ENCODE data around the gene RBM39. TPM values are rescaled to one million over a fixed set of nuclear protein-coding genes. Genes with fewer than 3 reads are reported as not detected.

RBM39 gene
- total and polyA plus RNA-seq, 10 of the 15 experiments (the other 5 are each of a cell fraction or from before 2014, with no cell fraction given): 135 to 280 (median 217) TPM

DNA sequence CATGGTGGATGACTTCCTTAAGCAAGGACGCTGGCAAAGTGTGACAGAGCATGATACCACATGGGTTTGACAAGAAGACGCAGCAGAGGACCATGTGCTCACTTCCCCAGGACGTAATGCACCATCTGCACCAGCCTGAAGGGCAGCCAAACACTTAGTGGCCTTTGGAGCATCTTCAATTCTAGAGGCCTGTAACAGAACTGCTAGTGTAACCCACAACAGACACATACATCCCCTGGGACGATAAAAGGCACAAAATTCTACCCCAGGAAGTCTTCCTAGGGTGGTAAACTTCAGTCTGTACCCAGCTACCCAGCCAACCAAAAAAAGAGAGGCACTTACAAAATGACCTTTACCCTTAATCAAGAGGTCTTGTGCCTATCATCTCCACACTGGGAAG lies 68.2 kb downstream of the RBM39 start (continued):
- no peak for TF ChIP-seq CHD1 (IDR thresholded peaks at IDR 0.05; ENCODE audit: low read depth, low read length)
- TF ChIP-seq, protein P1, sequence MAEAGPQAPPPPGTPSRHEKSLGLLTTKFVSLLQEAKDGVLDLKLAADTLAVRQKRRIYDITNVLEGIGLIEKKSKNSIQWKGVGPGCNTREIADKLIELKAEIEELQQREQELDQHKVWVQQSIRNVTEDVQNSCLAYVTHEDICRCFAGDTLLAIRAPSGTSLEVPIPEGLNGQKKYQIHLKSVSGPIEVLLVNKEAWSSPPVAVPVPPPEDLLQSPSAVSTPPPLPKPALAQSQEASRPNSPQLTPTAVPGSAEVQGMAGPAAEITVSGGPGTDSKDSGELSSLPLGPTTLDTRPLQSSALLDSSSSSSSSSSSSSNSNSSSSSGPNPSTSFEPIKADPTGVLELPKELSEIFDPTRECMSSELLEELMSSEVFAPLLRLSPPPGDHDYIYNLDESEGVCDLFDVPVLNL (IDR thresholded peaks at IDR 0.05; ENCODE audit: low read depth, low read length): no peak

- intact Hi-C loops (cut with micrococcal nuclease; ENCODE audit: unreplicated experiment): no loop called here
- RAD21 ChIA-PET (ENCODE audit: unreplicated experiment): no interaction called here
- FAIRE-seq: no peak
- no peak for TF ChIP-seq PML (IDR thresholded peaks at IDR 0.05; ENCODE audit: low read length)
- no peak for TF ChIP-seq POU2F2 (IDR thresholded peaks at IDR 0.05; ENCODE audit: borderline replicate concordance, low read depth, low read length)
- no peak for TF ChIP-seq DPF2 (IDR thresholded peaks at IDR 0.05)
- TF ChIP-seq GATAD2B (conservative IDR thresholded peaks at IDR 0.05; ENCODE audit: low read depth): no peak
- TF ChIP-seq, protein P2, sequence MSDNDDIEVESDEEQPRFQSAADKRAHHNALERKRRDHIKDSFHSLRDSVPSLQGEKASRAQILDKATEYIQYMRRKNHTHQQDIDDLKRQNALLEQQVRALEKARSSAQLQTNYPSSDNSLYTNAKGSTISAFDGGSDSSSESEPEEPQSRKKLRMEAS (IDR thresholded peaks at IDR 0.05; ENCODE audit: low read depth, low read length): no peak
- TF ChIP-seq, protein P3, sequence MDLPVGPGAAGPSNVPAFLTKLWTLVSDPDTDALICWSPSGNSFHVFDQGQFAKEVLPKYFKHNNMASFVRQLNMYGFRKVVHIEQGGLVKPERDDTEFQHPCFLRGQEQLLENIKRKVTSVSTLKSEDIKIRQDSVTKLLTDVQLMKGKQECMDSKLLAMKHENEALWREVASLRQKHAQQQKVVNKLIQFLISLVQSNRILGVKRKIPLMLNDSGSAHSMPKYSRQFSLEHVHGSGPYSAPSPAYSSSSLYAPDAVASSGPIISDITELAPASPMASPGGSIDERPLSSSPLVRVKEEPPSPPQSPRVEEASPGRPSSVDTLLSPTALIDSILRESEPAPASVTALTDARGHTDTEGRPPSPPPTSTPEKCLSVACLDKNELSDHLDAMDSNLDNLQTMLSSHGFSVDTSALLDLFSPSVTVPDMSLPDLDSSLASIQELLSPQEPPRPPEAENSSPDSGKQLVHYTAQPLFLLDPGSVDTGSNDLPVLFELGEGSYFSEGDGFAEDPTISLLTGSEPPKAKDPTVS (IDR thresholded peaks at IDR 0.05; ENCODE audit: low read depth, low read length): no peak
- no peak for TF ChIP-seq RELA (IDR thresholded peaks at IDR 0.05; ENCODE audit: borderline replicate concordance, partially characterized antibody)
- TF ChIP-seq SREBF2 (IDR thresholded peaks at IDR 0.05; ENCODE audit: low read length): no peak
- no peak for TF ChIP-seq EP300 (IDR thresholded peaks at IDR 0.05; ENCODE audit: borderline replicate concordance in 1 of 2, control insufficient read depth in 1 of 2, low read depth in 2 of 2, low read length in 2 of 2)
- TF ChIP-seq, protein P4, sequence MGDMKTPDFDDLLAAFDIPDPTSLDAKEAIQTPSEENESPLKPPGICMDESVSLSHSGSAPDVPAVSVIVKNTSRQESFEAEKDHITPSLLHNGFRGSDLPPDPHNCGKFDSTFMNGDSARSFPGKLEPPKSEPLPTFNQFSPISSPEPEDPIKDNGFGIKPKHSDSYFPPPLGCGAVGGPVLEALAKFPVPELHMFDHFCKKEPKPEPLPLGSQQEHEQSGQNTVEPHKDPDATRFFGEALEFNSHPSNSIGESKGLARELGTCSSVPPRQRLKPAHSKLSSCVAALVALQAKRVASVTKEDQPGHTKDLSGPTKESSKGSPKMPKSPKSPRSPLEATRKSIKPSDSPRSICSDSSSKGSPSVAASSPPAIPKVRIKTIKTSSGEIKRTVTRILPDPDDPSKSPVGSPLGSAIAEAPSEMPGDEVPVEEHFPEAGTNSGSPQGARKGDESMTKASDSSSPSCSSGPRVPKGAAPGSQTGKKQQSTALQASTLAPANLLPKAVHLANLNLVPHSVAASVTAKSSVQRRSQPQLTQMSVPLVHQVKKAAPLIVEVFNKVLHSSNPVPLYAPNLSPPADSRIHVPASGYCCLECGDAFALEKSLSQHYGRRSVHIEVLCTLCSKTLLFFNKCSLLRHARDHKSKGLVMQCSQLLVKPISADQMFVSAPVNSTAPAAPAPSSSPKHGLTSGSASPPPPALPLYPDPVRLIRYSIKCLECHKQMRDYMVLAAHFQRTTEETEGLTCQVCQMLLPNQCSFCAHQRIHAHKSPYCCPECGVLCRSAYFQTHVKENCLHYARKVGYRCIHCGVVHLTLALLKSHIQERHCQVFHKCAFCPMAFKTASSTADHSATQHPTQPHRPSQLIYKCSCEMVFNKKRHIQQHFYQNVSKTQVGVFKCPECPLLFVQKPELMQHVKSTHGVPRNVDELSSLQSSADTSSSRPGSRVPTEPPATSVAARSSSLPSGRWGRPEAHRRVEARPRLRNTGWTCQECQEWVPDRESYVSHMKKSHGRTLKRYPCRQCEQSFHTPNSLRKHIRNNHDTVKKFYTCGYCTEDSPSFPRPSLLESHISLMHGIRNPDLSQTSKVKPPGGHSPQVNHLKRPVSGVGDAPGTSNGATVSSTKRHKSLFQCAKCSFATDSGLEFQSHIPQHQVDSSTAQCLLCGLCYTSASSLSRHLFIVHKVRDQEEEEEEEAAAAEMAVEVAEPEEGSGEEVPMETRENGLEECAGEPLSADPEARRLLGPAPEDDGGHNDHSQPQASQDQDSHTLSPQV (IDR thresholded peaks at IDR 0.05): no peak
- no peak for TF ChIP-seq NR2F1 (conservative IDR thresholded peaks at IDR 0.05)
- no peak for TF ChIP-seq MTA2 (IDR thresholded peaks at IDR 0.05; ENCODE audit: low read depth)
- TF ChIP-seq NRF1 (conservative IDR thresholded peaks at IDR 0.05; ENCODE audit: low read depth, low read length): no peak
- no peak for TF ChIP-seq HCFC1 (IDR thresholded peaks at IDR 0.05; ENCODE audit: low read length)
Measured at GRCh38 chr20:35669681-35670080, 72.4 kb downstream of the RBM39 start.

More at GRCh38 chr20:35669681-35670080, 72.4 kb downstream of the RBM39 start:
- CTCF ChIA-PET: no interaction called here
- Histone ChIP-seq H3K4me2 (ENCODE audit: control insufficient read depth, insufficient read depth) (no peak overlapping the region), H4K20me1 (ENCODE audit: control insufficient read depth, insufficient read depth) (no peaks in the 10 kb centered on the region), H3K79me2 (ENCODE audit: control insufficient read depth, insufficient read depth, low read length) (peaks cover 4% of the 10 kb centered on the region), H3K9ac (ENCODE audit: control insufficient read depth, insufficient read depth, low read length) (no peak overlapping the region), H3K4me3 (no peak overlapping the region), H2AFZ (ENCODE audit: control insufficient read depth, low read depth, low read length) (no peak overlapping the region), H3K27me3 (replicated peaks in 1 of 2; ENCODE audit: control insufficient read depth in 2 of 2, insufficient read depth in 2 of 2, low read length in 1 of 2) (no peaks in the 10 kb centered on the region), H3K9me3 (replicated peaks; ENCODE audit: control insufficient read depth, insufficient read depth, low read length) (no peaks in the 10 kb centered on the region), H3K27ac (ENCODE audit: control insufficient read depth, insufficient read depth) (no peak overlapping the region), H3K36me3 (ENCODE audit: control insufficient read depth in 2 of 2, insufficient read depth in 2 of 2, low read length in 1 of 2) (peaks cover 0 to 10% of the 10 kb centered on the region in 2 experiments; a peak in 1 of 4 replicates), H3K4me1 (ENCODE audit: control insufficient read depth, insufficient read depth, low read length) (no peaks in the 10 kb centered on the region)
- POLR2A ChIA-PET: no interaction called here
- ATAC-seq (no peak), DNase-seq (ENCODE audit: low read depth, low spot score) (no peak)
- in situ Hi-C loops (cut with MboI): no loop called here
- 0% methylated on average over 1 of the region's 1 CpG for whole genome bisulfite sequencing (ENCODE audit: insufficient coverage, insufficient replicate concordance, low lambda C conversion rate, missing lambda C conversion rate)
- no TSS peak for BruUV-seq (replicated peaks)
- SMC1A ChIA-PET (ENCODE audit: uncharacterized antibody, unreplicated experiment): interaction anchor here (0.7 kb wide), 2 partner anchors 12 to 15 kb away, joined by 3 read pairs; no protein-coding TSS in a partner anchor

All from GM12878 (cell line).